HepG2 (cell line): ENCODE results near the gene DLG1. TPM values are rescaled to one million over a fixed set of nuclear protein-coding genes. Genes with fewer than 3 reads are reported as not detected.

Source experiments
- ARHGAP35 ChIP-seq: sonication (generic); formaldehyde crosslinking; IDR thresholded peaks from 2 replicates; pipeline ENCODE4 v1.9.0; 2022; ENCODE audit warnings: mild to moderate bottlenecking, inconsistent platforms, moderate library complexity, missing genetic modification reagents, borderline replicate concordance
- BATF2 ChIP-seq: sonication (generic); formaldehyde crosslinking; IDR thresholded peaks from 2 replicates; pipeline ENCODE4 v1.8.0; 2022; ENCODE audit warnings: mild to moderate bottlenecking, missing genetic modification reagents, moderate library complexity
- ETV5 ChIP-seq: IDR thresholded peaks from 2 replicates; pipeline ENCODE4 v1.6.1; 2018; ENCODE audit warnings: missing biosample characterization, missing genetic modification reagents, inconsistent platforms, borderline replicate concordance
- FOXM1 ChIP-seq: sonication (generic); formaldehyde crosslinking; IDR thresholded peaks from 2 replicates; pipeline ENCODE4 v1.5.0; 2020; ENCODE audit warnings: missing genetic modification reagents
- KLF16 ChIP-seq, 2 experiments: sonication (generic) in 1 of 2; formaldehyde crosslinking in 1 of 2; IDR thresholded peaks; 2 replicates each; pipeline versions ENCODE4 v1.6.1 to v1.8.0; 2016 to 2023; ENCODE audit warnings: missing genetic modification reagents in 2 of 2, missing compliant biosample characterization in 1 of 2
- RARA ChIP-seq: IDR thresholded peaks from 2 replicates; pipeline ENCODE4 v1.6.1; 2016; ENCODE audit warnings: missing genetic modification reagents, missing compliant biosample characterization
- RXRB ChIP-seq: IDR thresholded peaks from 2 replicates; pipeline ENCODE4 v1.6.1; 2016; ENCODE audit warnings: borderline replicate concordance, missing genetic modification reagents, missing compliant biosample characterization
- THYN1 ChIP-seq: sonication (generic); formaldehyde crosslinking; IDR thresholded peaks from 2 replicates; pipeline ENCODE4 v1.8.1; 2023; ENCODE audit warnings: low read depth, mild to moderate bottlenecking, moderate library complexity, missing genetic modification reagents, borderline replicate concordance
- ZBTB38 ChIP-seq: sonication (generic); formaldehyde crosslinking; IDR thresholded peaks from 2 replicates; pipeline ENCODE4 v1.5.1; 2020; ENCODE audit warnings: mild to moderate bottlenecking, missing genetic modification reagents
- ZEB1 ChIP-seq: IDR thresholded peaks from 2 replicates; pipeline ENCODE4 v1.6.1; 2012; ENCODE audit warnings: mild to moderate bottlenecking, low read depth, inconsistent platforms; ENCODE audit not compliant: insufficient replicate concordance
- ZNF138 ChIP-seq: sonication (generic); formaldehyde crosslinking; IDR thresholded peaks from 2 replicates; pipeline ENCODE4 v1.5.0; 2020; ENCODE audit warnings: mild to moderate bottlenecking, low read depth, missing genetic modification reagents
- ZNF280D ChIP-seq: sonication (generic); formaldehyde crosslinking; IDR thresholded peaks from 2 replicates; pipeline ENCODE4 v1.5.1; 2020; ENCODE audit warnings: mild to moderate bottlenecking, missing genetic modification reagents
- ZNF460 ChIP-seq: sonication (generic); formaldehyde crosslinking; IDR thresholded peaks from 2 replicates; pipeline ENCODE4 v1.5.1; 2020; ENCODE audit warnings: missing genetic modification reagents, mild to moderate bottlenecking, borderline replicate concordance
- ZNF567 ChIP-seq: sonication (generic); formaldehyde crosslinking; IDR thresholded peaks from 2 replicates; pipeline ENCODE4 v1.8.1; 2023; ENCODE audit warnings: mild to moderate bottlenecking, missing genetic modification reagents, borderline replicate concordance
- ZNF674 ChIP-seq: sonication (generic); formaldehyde crosslinking; IDR thresholded peaks from 2 replicates; pipeline ENCODE4 v1.5.0; 2020; ENCODE audit warnings: low read depth, mild to moderate bottlenecking, missing genetic modification reagents
- ZNF678 ChIP-seq: sonication (generic); formaldehyde crosslinking; IDR thresholded peaks from 2 replicates; pipeline ENCODE4 v1.4.0; 2020; ENCODE audit warnings: mild to moderate bottlenecking, missing genetic modification reagents
- ZNF737 ChIP-seq: sonication (generic); formaldehyde crosslinking; IDR thresholded peaks from 2 replicates; pipeline ENCODE4 v1.5.0; 2020; ENCODE audit warnings: missing genetic modification reagents, mild to moderate bottlenecking, borderline replicate concordance
- ZNF777 ChIP-seq: sonication (generic); formaldehyde crosslinking; IDR thresholded peaks from 2 replicates; pipeline ENCODE4 v1.4.0; 2020; ENCODE audit warnings: missing genetic modification reagents
- ZSCAN9 ChIP-seq: IDR thresholded peaks from 2 replicates; pipeline ENCODE4 v1.6.1; 2016; ENCODE audit warnings: borderline replicate concordance
- polyA plus RNA-seq, 8 experiments: library from polyadenylated mRNA; depleted of rRNA in 3 of 8; stranded (reverse) in 7 of 8; unstranded in 1 of 8; fragments of >200 nt; fragmentation: Illumina TruSeq in 4 of 8; extraction: Trizol in 4 of 8; gene quantifications; 2 replicates each; pipeline versions ENCODE4 v1.2.1 to v1.2.3, GENCODE V29; 2011 to 2016; ENCODE audit warnings: low read depth in 4 of 8, missing spikeins in 1 of 8, mixed read lengths in 1 of 8; ENCODE audit not compliant: insufficient read depth in 1 of 8
- total RNA-seq, 5 experiments: library from RNA; depleted of rRNA; stranded (reverse); fragments of >200 nt; fragmentation: Illumina TruSeq; extraction: Trizol; gene quantifications; 2 replicates each; pipeline ENCODE4 v1.2.3, GENCODE V29; 2016; ENCODE audit warnings: low read depth in 1 of 5
- TF ChIP-seq, protein P1 (sequence below): sonication (generic); formaldehyde crosslinking; IDR thresholded peaks from 2 replicates; pipeline ENCODE4 v1.4.0; 2020; ENCODE audit warnings: mild to moderate bottlenecking, missing genetic modification reagents
- TF ChIP-seq, protein P2 (sequence below): sonication (generic); formaldehyde crosslinking; IDR thresholded peaks from 2 replicates; pipeline ENCODE4; 2020; ENCODE audit warnings: missing genetic modification reagents, mild to moderate bottlenecking, borderline replicate concordance

The DLG1 gene
- total and polyA plus RNA-seq, 2 of the 13 experiments (the other 11 are each of a cell fraction or from before 2014, with no cell fraction given), result 30.5 to 104 TPM

DNA sequence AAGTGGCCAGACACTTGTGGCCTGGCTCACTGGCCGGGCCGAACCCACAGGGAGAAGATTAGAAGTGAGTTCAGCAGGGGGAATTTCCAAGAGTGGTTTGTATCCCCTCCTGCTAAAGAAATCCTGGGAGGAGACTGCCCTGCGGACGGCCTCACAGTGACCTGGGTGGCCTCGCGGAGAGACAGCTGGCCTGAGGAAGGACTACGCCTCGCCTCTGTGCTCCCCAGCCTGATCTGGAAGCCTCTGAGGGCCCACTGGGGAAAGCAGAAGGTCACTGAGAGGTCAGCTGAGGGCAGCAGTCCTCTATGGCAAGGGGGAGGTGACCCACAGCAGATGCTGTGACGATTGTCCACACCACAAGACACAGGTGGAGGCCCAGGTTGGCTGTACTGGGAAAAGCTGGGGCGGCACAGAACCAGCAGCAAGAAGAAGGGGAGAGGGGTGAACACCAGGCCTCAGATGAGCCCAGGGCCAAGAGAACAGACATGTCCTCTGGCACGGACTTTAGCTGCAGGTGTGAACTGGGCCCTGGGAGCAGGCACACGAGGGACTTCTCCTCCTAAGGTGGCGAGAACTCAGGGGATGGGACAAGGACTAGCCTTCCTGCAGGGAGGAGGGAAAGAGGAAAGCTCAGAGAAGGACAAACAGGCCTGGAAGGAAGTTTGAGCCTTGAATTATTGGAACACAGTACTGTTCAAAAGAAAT, 37.2 kb upstream of the DLG1 start (continued):
- TF ChIP-seq, protein P1, sequence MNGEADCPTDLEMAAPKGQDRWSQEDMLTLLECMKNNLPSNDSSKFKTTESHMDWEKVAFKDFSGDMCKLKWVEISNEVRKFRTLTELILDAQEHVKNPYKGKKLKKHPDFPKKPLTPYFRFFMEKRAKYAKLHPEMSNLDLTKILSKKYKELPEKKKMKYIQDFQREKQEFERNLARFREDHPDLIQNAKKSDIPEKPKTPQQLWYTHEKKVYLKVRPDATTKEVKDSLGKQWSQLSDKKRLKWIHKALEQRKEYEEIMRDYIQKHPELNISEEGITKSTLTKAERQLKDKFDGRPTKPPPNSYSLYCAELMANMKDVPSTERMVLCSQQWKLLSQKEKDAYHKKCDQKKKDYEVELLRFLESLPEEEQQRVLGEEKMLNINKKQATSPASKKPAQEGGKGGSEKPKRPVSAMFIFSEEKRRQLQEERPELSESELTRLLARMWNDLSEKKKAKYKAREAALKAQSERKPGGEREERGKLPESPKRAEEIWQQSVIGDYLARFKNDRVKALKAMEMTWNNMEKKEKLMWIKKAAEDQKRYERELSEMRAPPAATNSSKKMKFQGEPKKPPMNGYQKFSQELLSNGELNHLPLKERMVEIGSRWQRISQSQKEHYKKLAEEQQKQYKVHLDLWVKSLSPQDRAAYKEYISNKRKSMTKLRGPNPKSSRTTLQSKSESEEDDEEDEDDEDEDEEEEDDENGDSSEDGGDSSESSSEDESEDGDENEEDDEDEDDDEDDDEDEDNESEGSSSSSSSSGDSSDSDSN (CRISPR knock-in tag), result no peak
- TF ChIP-seq RXRB (CRISPR knock-in tag), result peak; percentile 22; the same call in 1 of the 2 replicates
- no peak for TF ChIP-seq THYN1 (CRISPR knock-in tag)
- no peak for TF ChIP-seq ZNF460 (CRISPR knock-in tag)
- TF ChIP-seq ZNF737 (CRISPR knock-in tag), result no peak
- TF ChIP-seq ZNF567, result no peak
- TF ChIP-seq ZNF777 (CRISPR knock-in tag), result no peak
- TF ChIP-seq ZNF138 (CRISPR knock-in tag), result no peak
- no peak for TF ChIP-seq ZNF280D
- TF ChIP-seq ZNF678, result no peak
- no peak for TF ChIP-seq BATF2 (CRISPR knock-in tag)
- TF ChIP-seq ARHGAP35 (CRISPR knock-in tag), result no peak
- TF ChIP-seq KLF16 (CRISPR knock-in tag; IDR thresholded peaks at IDR 0.05), result no peak
- no peak for TF ChIP-seq FOXM1
- TF ChIP-seq ZBTB38 (CRISPR knock-in tag), result no peak
- peak; percentile 75 for TF ChIP-seq RARA
- no peak for TF ChIP-seq ETV5 (CRISPR knock-in tag)
- no peak for TF ChIP-seq ZSCAN9 (CRISPR knock-in tag)
- TF ChIP-seq, protein P2, sequence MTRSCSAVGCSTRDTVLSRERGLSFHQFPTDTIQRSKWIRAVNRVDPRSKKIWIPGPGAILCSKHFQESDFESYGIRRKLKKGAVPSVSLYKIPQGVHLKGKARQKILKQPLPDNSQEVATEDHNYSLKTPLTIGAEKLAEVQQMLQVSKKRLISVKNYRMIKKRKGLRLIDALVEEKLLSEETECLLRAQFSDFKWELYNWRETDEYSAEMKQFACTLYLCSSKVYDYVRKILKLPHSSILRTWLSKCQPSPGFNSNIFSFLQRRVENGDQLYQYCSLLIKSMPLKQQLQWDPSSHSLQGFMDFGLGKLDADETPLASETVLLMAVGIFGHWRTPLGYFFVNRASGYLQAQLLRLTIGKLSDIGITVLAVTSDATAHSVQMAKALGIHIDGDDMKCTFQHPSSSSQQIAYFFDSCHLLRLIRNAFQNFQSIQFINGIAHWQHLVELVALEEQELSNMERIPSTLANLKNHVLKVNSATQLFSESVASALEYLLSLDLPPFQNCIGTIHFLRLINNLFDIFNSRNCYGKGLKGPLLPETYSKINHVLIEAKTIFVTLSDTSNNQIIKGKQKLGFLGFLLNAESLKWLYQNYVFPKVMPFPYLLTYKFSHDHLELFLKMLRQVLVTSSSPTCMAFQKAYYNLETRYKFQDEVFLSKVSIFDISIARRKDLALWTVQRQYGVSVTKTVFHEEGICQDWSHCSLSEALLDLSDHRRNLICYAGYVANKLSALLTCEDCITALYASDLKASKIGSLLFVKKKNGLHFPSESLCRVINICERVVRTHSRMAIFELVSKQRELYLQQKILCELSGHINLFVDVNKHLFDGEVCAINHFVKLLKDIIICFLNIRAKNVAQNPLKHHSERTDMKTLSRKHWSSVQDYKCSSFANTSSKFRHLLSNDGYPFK, result no peak
- TF ChIP-seq ZNF674 (CRISPR knock-in tag), result no peak
- no peak for TF ChIP-seq ZEB1
